ENCODE results near the gene KIF2C.
"Not testable (repeated sequence)": the region's sequence is repeated elsewhere in the genome, so short reads cannot be mapped to it uniquely, and the experiment has no call there.

Gene KIF2C

GRCh38 chr1:44739307-44740178 lies at the start of gene KIF2C:
TSS of gene KIF2C (plus strand) at chr1:44739837. CDS start at chr1:44739933, 96 bp downstream.
- no peaks in the 10 kb centered on the region for H3K27me3 Mint-ChIP-seq
- DNase-seq (ENCODE audit: low spot score in 2 of 2) (peak; percentile 91 to 94), ATAC-seq (ENCODE audit: low read depth) (peak; percentile 100)
- H3K36me3 Mint-ChIP-seq, result no peaks in the 10 kb centered on the region
- peak within 1 kb of the TSS; percentile 73 for H3K27ac Mint-ChIP-seq
- H3K9me3 Mint-ChIP-seq, result no peaks in the 10 kb centered on the region
- peaks cover 8% of the 10 kb centered on the region for H3K4me1 Mint-ChIP-seq
- H3K4me3 Mint-ChIP-seq, result peak within 1 kb of the TSS; percentile 85

- Mint-ChIP-seq H3K4me3 (no peak overlapping the region), H3K4me1 (peaks cover 33% of the 10 kb centered on the region), H3K36me3 (no peaks in the 10 kb centered on the region), H3K27me3 (no peaks in the 10 kb centered on the region), H3K9me3 (no peaks in the 10 kb centered on the region), H3K27ac (no peak overlapping the region)
- no peak for ATAC-seq (ENCODE audit: low read depth)
- no peak for DNase-seq (ENCODE audit: low spot score in 2 of 2)
Measured at GRCh38 chr1:44693159-44693558, 46.5 kb upstream of the KIF2C start.

GRCh38 chr1:44693900-44694299 lies 45.7 kb upstream of the KIF2C start:
- Mint-ChIP-seq H3K27me3 (no peaks in the 10 kb centered on the region), H3K36me3 (no peaks in the 10 kb centered on the region), H3K4me3 (no peak overlapping the region), H3K4me1 (peaks cover 35% of the 10 kb centered on the region), H3K9me3 (no peaks in the 10 kb centered on the region), H3K27ac (no peak overlapping the region)
- DNase-seq (ENCODE audit: low spot score in 2 of 2), result no peak
- no peak for ATAC-seq (ENCODE audit: low read depth)

GRCh38 chr1:44694863-44695478 lies 44.7 kb upstream of the KIF2C start:
- ATAC-seq (ENCODE audit: low read depth) (peak; percentile 89), DNase-seq (ENCODE audit: low spot score in 2 of 2) (peak in 1 of 2 donors; percentile 48)
- peak overlapping the region; percentile 58 for H3K27ac Mint-ChIP-seq
- H3K4me1 Mint-ChIP-seq, result peaks cover 35% of the 10 kb centered on the region
- no peaks in the 10 kb centered on the region for H3K27me3 Mint-ChIP-seq
- no peaks in the 10 kb centered on the region for H3K9me3 Mint-ChIP-seq
- no peak overlapping the region for H3K4me3 Mint-ChIP-seq
- H3K36me3 Mint-ChIP-seq, result no peaks in the 10 kb centered on the region

GRCh38 chr1:44695671-44696070 lies 44.0 kb upstream of the KIF2C start:
- ATAC-seq (ENCODE audit: low read depth) (no peak), DNase-seq (ENCODE audit: low spot score in 2 of 2) (no peak)
- no peak overlapping the region for H3K4me3 Mint-ChIP-seq
- no peaks in the 10 kb centered on the region for H3K27me3 Mint-ChIP-seq
- H3K27ac Mint-ChIP-seq, result no peak overlapping the region
- no peaks in the 10 kb centered on the region for H3K36me3 Mint-ChIP-seq
- no peaks in the 10 kb centered on the region for H3K9me3 Mint-ChIP-seq
- peaks cover 35% of the 10 kb centered on the region for H3K4me1 Mint-ChIP-seq

- Mint-ChIP-seq H3K36me3 (no peaks in the 10 kb centered on the region), H3K9me3 (no peaks in the 10 kb centered on the region), H3K27me3 (no peaks in the 10 kb centered on the region), H3K27ac (no peak overlapping the region), H3K4me1 (peaks cover 35% of the 10 kb centered on the region), H3K4me3 (no peak overlapping the region)
- DNase-seq (ENCODE audit: low spot score in 2 of 2) (no peak), ATAC-seq (ENCODE audit: low read depth) (no peak)
Measured at GRCh38 chr1:44696101-44696500, 43.5 kb upstream of the KIF2C start.

GRCh38 chr1:44696789-44697345 lies 42.8 kb upstream of the KIF2C start:
- Mint-ChIP-seq H3K4me1 (peaks cover 35% of the 10 kb centered on the region), H3K27me3 (no peaks in the 10 kb centered on the region), H3K36me3 (no peaks in the 10 kb centered on the region), H3K27ac (peak overlapping the region; percentile 74), H3K4me3 (peak overlapping the region; percentile 68), H3K9me3 (no peaks in the 10 kb centered on the region)
- DNase-seq (ENCODE audit: low spot score in 2 of 2) (no peak), ATAC-seq (ENCODE audit: low read depth) (peak; percentile 80)

GRCh38 chr1:44698138-44698537 lies 41.5 kb upstream of the KIF2C start:
- peaks cover 34% of the 10 kb centered on the region for H3K4me1 Mint-ChIP-seq
- no peak overlapping the region for H3K4me3 Mint-ChIP-seq
- H3K36me3 Mint-ChIP-seq, result no peaks in the 10 kb centered on the region
- no peaks in the 10 kb centered on the region for H3K9me3 Mint-ChIP-seq
- H3K27me3 Mint-ChIP-seq, result no peaks in the 10 kb centered on the region
- H3K27ac Mint-ChIP-seq, result peak overlapping the region; percentile 38
- DNase-seq (ENCODE audit: low spot score in 2 of 2) (no peak), ATAC-seq (ENCODE audit: low read depth) (peak; percentile 15)

- not testable (repeated sequence) for H3K4me3 Mint-ChIP-seq; H3K27ac Mint-ChIP-seq; DNase-seq (ENCODE audit: low spot score in 2 of 2); H3K36me3 Mint-ChIP-seq; H3K9me3 Mint-ChIP-seq; H3K27me3 Mint-ChIP-seq; ATAC-seq (ENCODE audit: low read depth)
- peaks cover 28% of the 10 kb centered on the region for H3K4me1 Mint-ChIP-seq
Measured at GRCh38 chr1:44699375-44699774, 40.3 kb upstream of the KIF2C start.

- no peak overlapping the region for H3K4me3 Mint-ChIP-seq
- H3K27me3 Mint-ChIP-seq, result no peaks in the 10 kb centered on the region
- H3K4me1 Mint-ChIP-seq, result peaks cover 18% of the 10 kb centered on the region
- DNase-seq (ENCODE audit: low spot score in 2 of 2), result no peak
- H3K9me3 Mint-ChIP-seq, result no peaks in the 10 kb centered on the region
- no peak overlapping the region for H3K27ac Mint-ChIP-seq
- no peak for ATAC-seq (ENCODE audit: low read depth)
- no peaks in the 10 kb centered on the region for H3K36me3 Mint-ChIP-seq
Measured at GRCh38 chr1:44700573-44700972, 39.1 kb upstream of the KIF2C start.

GRCh38 chr1:44701141-44701573 lies 38.5 kb upstream of the KIF2C start:
- Mint-ChIP-seq H3K4me1 (peaks cover 18% of the 10 kb centered on the region), H3K4me3 (no peak overlapping the region), H3K27ac (no peak overlapping the region), H3K9me3 (no peaks in the 10 kb centered on the region), H3K36me3 (no peaks in the 10 kb centered on the region), H3K27me3 (no peaks in the 10 kb centered on the region)
- no peak for ATAC-seq (ENCODE audit: low read depth)
- DNase-seq (ENCODE audit: low spot score in 2 of 2), result no peak

- ATAC-seq (ENCODE audit: low read depth), result no peak
- Mint-ChIP-seq H3K4me3 (no peak overlapping the region), H3K27me3 (no peaks in the 10 kb centered on the region), H3K4me1 (peaks cover 9% of the 10 kb centered on the region), H3K27ac (no peak overlapping the region), H3K36me3 (no peaks in the 10 kb centered on the region), H3K9me3 (no peaks in the 10 kb centered on the region)
- DNase-seq (ENCODE audit: low spot score in 2 of 2), result no peak
Measured at GRCh38 chr1:44705470-44705869, 34.2 kb upstream of the KIF2C start.

GRCh38 chr1:44705938-44706337 lies 33.7 kb upstream of the KIF2C start:
- H3K4me1 Mint-ChIP-seq, result peaks cover 9% of the 10 kb centered on the region
- H3K4me3 Mint-ChIP-seq, result no peak overlapping the region
- H3K27me3 Mint-ChIP-seq, result no peaks in the 10 kb centered on the region
- ATAC-seq (ENCODE audit: low read depth) (no peak), DNase-seq (ENCODE audit: low spot score in 2 of 2) (no peak)
- no peaks in the 10 kb centered on the region for H3K9me3 Mint-ChIP-seq
- H3K36me3 Mint-ChIP-seq, result no peaks in the 10 kb centered on the region
- H3K27ac Mint-ChIP-seq, result no peak overlapping the region

GRCh38 chr1:44707112-44707881 lies 32.3 kb upstream of the KIF2C start:
- Mint-ChIP-seq H3K36me3 (no peaks in the 10 kb centered on the region), H3K27me3 (no peaks in the 10 kb centered on the region), H3K9me3 (no peaks in the 10 kb centered on the region), H3K4me3 (no peak overlapping the region), H3K27ac (no peak overlapping the region), H3K4me1 (peaks cover 9% of the 10 kb centered on the region)
- DNase-seq (ENCODE audit: low spot score in 2 of 2), result no peak
- no peak for ATAC-seq (ENCODE audit: low read depth)
